Measurements from ENCODE around the gene CYP4A22. TPM values are rescaled to one million over a fixed set of nuclear protein-coding genes. Genes with fewer than 3 reads are reported as not detected.
"Not testable (repeated sequence)": the region's sequence is repeated elsewhere in the genome, so short reads cannot be mapped to it uniquely, and the experiment has no call there.

Gene CYP4A22
- polyA plus RNA-seq, 3 donors from 2014 or later: not detected

DNA sequence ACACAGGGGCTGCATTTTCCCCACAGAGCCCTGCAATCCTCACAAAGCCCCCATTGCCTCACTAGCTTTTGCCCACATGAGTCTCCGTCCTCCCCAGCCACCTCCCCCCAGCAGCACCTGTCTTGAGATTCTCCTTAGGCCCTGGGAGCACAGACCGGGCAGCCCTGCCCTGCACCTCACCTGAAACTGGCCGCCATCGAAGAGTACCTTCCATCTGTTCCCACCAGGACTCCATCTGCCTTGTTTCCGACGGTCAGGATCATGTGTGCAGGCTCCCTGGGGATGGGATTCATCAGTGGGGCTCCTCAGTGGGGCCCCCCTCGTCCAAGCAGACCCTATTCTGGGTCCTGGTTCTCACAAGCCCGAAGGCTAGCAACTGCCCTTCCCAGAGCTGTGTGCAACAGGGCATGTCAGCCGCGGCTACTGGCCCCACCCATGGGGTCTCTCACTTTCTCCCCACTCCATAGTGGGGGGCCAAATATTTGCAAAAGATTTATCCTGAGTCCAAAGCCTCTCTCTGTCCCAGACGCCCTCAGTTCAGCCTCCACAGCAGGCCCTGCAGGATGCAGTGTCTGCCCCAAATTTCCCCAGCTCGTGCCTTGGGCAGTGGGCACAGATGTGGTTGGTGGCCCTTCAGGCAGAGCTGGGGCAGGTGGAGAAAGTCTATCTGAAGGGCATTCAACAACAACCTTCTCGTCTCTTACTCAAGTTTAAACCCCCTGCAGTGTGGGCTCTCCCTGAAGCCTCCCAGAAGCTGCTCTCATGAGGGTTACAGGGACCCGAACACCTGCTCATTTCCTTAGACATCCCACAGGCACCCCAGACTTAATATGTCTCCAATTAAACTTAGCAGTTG is 47.8 kb downstream of the CYP4A22 start:
- no peak overlapping the region for H3K27ac Mint-ChIP-seq
- H3K4me3 Mint-ChIP-seq: no peak overlapping the region
- DNase-seq: no peak

DNA sequence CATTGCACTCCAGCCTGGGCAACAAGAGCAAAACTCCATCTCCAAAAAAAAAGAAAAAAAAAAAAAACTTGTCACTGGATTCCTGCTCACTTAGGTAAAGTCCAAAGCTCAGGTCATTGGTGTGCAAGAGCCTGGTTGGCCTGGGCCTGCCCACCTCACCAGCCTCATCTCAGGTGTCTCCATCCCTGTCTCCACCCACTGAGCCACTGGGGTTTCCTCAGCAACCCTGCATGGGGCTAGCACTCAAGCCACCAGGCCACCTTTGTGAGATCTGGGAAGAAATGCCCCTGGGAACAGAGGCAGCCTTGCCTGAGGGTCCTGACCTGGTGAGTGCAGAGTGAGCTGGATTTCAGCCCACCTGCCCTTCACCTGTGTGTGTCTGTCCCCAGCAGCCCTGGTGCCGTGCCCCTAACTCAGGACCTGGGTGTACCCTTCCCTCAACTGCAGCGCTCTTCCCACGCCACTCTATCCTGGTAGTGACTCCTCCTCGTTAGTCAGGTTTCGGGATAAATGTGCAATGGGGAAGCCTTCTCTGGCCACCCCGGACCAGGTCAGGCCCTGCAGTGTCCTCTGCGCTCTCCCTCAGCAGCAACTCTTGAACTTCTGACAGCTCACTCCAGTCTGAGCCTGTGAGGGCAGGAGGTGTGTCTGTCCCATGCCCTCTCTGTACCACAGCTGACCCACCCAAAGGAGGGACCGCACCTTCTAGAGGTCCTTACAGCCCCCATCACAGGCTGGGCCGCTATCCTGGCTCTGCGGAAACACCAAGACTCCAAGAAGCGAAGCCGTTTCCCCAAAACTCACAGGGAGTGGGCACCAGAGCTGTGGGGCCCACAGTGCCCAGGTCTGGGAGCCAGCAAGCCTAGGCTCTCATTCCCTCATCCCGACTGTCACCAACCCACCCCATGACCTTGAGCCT is 49.3 kb downstream of the CYP4A22 start:
- Mint-ChIP-seq H3K4me1 (no peaks in the 10 kb centered on the region), H3K27me3 (ENCODE audit: low read depth in 3 of 3) (peaks cover 0 to 6% (median 3%) of the 10 kb centered on the region in 3 donors), H3K9me3 (no peaks in the 10 kb centered on the region), H3K4me3 (no peak overlapping the region), H3K36me3 (no peaks in the 10 kb centered on the region), H3K27ac (no peak overlapping the region)
- DNase-seq: no peak

More for the DNA sequence above, 47.8 kb downstream of the CYP4A22 start:
- no peaks in the 10 kb centered on the region for H3K36me3 Mint-ChIP-seq
- peaks cover 0 to 8% (median 7%) of the 10 kb centered on the region in 3 donors for H3K27me3 Mint-ChIP-seq (ENCODE audit: low read depth in 3 of 3)
- H3K4me1 Mint-ChIP-seq: no peaks in the 10 kb centered on the region
- H3K9me3 Mint-ChIP-seq: no peaks in the 10 kb centered on the region

DNA sequence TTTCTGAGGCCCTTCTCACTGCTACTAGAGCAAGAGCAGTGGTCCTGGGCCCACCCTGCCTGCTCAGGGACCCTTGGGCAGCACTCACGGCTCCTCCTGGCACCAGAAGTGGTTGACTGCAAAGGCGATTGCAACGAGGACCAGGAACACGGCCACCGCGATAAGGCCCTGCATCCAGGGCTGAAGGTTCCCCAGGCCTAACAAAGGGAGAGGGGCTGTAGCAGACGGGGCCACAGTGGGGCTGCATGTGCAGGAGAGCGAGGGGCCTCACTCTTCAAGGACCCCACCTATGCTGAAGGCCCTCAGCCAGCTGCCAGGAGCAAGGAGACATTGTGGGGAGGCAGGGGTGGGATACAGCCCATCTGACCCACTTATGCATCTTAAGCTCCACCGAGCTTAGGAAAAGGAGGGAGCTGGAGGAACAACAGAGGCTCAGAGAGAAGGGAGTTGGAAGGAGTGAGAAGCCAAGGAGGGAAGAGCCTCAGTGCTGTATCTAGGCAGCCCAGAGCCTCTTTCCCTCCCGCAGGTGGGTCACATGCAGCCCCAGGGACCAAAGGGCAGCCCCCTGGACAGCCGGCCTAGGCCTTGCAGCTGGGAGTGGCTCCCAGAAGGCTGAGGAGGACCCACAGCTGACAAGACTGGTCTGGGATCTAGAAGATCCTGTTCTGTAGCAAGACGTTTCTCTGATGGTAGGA is 50.1 kb downstream of the CYP4A22 start:
- no peak for DNase-seq
- H3K4me3 Mint-ChIP-seq: no peak overlapping the region
- no peaks in the 10 kb centered on the region for H3K36me3 Mint-ChIP-seq
- H3K4me1 Mint-ChIP-seq: no peaks in the 10 kb centered on the region
- H3K27ac Mint-ChIP-seq: no peak overlapping the region
- no peaks in the 10 kb centered on the region for H3K9me3 Mint-ChIP-seq
- peaks cover 2 to 5% (median 3%) of the 10 kb centered on the region in 3 donors for H3K27me3 Mint-ChIP-seq (ENCODE audit: low read depth in 3 of 3)

DNA sequence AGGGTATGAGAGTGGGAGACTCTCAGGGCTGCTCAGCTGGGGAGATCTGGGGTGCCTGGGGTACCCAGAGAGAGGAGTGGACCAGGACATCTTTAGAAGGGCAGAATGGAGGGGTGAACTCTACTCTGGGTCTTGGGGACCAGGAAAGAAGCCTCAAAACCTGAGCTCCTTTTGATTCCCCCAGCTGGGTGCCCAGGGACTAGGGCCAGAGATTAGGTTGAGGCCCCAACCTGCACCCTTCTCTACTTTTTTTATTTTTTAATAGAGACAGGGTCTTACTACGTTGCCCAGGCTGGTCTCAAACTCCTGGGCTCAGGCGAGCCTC is 50.6 kb downstream of the CYP4A22 start:
- no peaks in the 10 kb centered on the region for H3K36me3 Mint-ChIP-seq
- H3K9me3 Mint-ChIP-seq: peaks cover 0 to 1% (median 0%) of the 10 kb centered on the region in 6 donors
- H3K27me3 Mint-ChIP-seq (ENCODE audit: low read depth in 3 of 3): peaks cover 2 to 7% (median 3%) of the 10 kb centered on the region in 3 donors
- no peak overlapping the region for H3K27ac Mint-ChIP-seq
- no peak overlapping the region for H3K4me3 Mint-ChIP-seq
- DNase-seq: no peak
- peaks cover 0 to 2% of the 10 kb centered on the region in 2 donors for H3K4me1 Mint-ChIP-seq

DNA sequence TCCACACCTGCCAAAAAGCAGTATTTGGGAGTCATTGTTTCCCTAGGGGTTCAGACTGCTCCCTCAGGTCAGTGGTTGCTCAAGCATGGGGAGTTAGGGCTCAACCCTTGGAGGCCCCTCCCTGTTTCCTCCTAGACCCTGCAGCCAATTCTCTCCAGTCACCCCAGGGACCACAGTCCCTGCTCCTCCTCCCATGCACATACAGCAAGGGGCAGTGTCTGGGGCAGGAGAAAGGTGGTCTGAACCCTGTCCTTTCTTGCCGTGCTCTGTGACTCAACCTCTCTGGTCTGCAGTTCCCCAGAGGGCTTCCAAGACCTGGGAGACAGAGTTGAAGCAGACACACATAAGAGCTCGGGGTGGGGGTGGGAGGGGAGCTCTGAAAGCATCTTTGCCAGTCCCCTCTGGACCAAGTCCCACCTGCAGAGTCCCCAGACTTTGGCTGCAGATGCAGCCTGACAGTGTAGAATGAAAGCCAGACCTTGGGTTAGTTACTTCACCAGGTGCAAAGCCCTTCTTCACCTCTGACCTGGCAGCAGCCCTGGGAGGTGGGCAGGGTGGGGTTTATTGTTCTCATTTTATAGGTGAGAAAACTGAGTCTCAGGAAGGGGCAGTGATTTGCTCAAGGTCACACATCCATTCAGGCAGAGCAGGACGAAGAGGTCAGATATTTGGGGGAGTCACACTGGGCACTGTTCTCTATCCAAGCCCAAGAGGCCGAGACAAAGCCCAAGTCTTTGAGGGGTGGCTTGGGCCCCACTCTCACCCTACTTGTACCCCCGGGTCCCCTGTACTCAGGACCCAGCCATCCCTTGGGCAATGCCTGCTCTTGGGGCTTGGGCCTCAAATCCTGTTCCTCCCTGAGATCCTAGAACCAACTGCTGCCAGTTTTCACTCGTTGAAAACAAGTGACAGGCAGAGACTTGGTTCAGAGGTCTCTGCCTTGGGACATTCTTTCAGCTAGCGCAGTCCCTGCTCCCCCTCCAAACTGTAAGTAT is 51.8 kb downstream of the CYP4A22 start:
- DNase-seq: no peak
- Mint-ChIP-seq H3K36me3 (no peaks in the 10 kb centered on the region), H3K27ac (no peak overlapping the region), H3K4me3 (no peak overlapping the region), H3K4me1 (peaks cover 0 to 2% of the 10 kb centered on the region in 2 donors), H3K9me3 (peaks cover 0 to 1% (median 0%) of the 10 kb centered on the region in 6 donors), H3K27me3 (ENCODE audit: low read depth in 3 of 3) (peaks cover 0 to 10% (median 2%) of the 10 kb centered on the region in 3 donors)

DNA sequence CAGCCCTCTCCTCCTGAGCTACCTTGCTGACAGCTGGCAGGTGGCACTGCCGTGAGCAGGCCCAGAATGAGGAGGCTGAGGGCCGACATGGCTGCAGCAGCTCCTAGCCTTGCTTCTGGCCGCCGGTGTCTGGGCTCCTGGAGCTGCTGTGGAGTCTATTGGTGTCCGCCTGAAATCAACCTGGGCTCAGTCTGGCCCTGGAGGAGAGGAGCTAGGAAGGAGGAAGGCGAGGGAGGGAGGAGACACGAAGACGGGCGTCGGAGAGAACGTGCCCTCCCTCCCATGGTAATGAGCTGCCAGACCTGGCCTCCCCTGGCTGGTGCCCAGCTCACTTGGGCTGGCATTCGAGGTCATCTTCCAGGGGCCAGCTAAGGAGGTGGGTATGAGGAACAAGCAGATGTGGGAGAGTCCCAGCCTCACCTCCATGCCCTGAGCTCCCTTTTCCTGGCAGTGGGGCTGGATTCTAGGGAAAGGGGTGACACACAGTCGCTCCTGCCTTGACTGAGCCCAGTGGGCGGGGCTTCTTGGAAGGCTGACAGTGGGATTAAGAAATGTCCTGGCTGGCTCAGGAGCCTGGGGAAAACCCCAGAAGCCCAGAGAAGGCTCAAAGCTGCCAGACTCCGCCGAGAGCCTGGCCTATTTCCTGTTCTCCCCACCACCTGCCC is 52.7 kb downstream of the CYP4A22 start, which contains the start of gene PDZK1IP1:
PDZK1IP1 (minus strand) TSS at position 193 of the 665 bp plus-strand sequence; CDS start at position 89, 104 bp downstream.
- Mint-ChIP-seq H3K27ac (no peak within 1 kb of the TSS), H3K4me1 (peaks cover 0 to 2% of the 10 kb centered on the region in 2 donors), H3K27me3 (ENCODE audit: low read depth in 3 of 3) (peaks cover under 1 to 7% (median 2%) of the 10 kb centered on the region in 3 donors), H3K9me3 (peaks cover 0 to 1% (median 0%) of the 10 kb centered on the region in 6 donors), H3K4me3 (no peak within 1 kb of the TSS), H3K36me3 (no peaks in the 10 kb centered on the region)
- DNase-seq: no peak

DNA sequence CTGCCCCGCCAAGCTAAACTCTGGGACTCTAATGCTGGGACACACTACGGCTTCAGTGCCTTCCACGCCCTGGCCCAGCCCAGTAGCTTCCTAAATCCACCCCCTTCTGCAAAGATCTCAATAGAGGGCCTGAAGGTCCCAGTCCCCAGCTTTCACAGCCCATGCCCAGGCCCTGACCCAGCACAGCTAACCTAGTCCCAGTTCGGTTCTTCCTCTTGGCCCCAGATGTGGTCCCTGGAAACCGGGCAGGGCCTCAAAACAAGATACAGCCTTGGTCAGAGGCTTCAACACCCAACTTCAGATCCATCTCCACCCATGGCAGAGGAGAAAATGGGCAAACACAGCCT is 53.2 kb downstream of the CYP4A22 start:
- Mint-ChIP-seq H3K4me3 (no peak overlapping the region), H3K27ac (no peak overlapping the region), H3K9me3 (peaks cover 0 to 1% (median 0%) of the 10 kb centered on the region in 6 donors), H3K27me3 (ENCODE audit: low read depth in 3 of 3) (peaks cover 2 to 7% (median 2%) of the 10 kb centered on the region in 3 donors), H3K4me1 (peaks cover 0 to 2% of the 10 kb centered on the region in 2 donors), H3K36me3 (no peaks in the 10 kb centered on the region)
- DNase-seq: no peak

DNA sequence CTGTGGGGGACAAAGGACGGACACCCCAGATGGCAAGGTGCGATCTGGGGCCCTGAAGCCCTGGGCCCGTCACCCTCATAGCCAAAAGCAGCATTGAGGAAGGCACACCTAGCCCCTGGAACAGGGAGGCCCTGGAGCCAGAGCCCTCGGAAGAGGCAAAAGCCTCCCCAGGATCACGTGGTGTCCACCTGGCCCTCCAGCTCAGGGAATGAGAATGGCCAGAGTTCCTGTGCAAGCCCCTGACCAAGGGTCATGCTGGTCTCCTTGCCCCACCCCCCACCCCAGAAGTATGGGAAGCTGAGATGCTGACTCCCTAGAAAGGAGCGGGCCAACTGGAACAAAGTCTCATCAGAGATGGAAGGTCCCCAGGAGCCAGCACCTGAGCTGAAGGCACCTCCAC is 53.6 kb downstream of the CYP4A22 start:
- H3K4me3 Mint-ChIP-seq: no peak overlapping the region
- peaks cover 0 to 1% (median 0%) of the 10 kb centered on the region in 6 donors for H3K9me3 Mint-ChIP-seq
- no peaks in the 10 kb centered on the region for H3K36me3 Mint-ChIP-seq
- no peak overlapping the region for H3K27ac Mint-ChIP-seq
- DNase-seq: no peak
- peaks cover 0 to 2% of the 10 kb centered on the region in 2 donors for H3K4me1 Mint-ChIP-seq
- H3K27me3 Mint-ChIP-seq (ENCODE audit: low read depth in 3 of 3): peaks cover 2 to 7% (median 2%) of the 10 kb centered on the region in 3 donors

DNA sequence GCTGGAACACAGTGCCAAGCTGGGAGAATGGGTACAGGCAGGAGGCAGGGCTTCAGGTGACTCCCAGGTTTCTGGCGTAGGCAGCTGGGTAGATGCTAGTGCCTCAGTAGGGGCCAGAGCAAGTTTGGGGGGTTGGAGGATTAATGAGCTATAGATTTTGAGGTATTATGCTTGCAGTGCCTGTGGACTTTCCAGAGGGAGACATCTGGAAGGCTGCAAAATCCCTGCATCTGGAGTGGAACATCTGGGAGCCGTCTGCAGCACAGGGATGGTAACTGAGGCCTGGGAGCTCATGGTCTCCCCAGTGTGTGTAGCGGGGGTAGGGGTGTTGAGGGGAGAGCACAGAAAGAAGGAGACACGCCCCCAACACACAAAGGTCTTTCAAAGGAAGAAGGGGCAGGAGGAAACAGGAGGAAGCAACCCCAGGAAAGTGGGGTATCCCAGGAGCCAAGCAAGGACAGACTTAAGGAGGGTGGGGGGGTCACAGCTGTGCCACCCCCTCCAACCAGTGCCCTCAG is 54.8 kb downstream of the CYP4A22 start:
- H3K4me1 Mint-ChIP-seq: peaks cover 0 to 2% of the 10 kb centered on the region in 2 donors
- no peak overlapping the region for H3K4me3 Mint-ChIP-seq
- H3K9me3 Mint-ChIP-seq: peaks cover 0 to 1% (median 0%) of the 10 kb centered on the region in 6 donors
- peaks cover 2 to 7% (median 2%) of the 10 kb centered on the region in 3 donors for H3K27me3 Mint-ChIP-seq (ENCODE audit: low read depth in 3 of 3)
- H3K36me3 Mint-ChIP-seq: no peaks in the 10 kb centered on the region
- no peak overlapping the region for H3K27ac Mint-ChIP-seq
- DNase-seq: no peak

DNA sequence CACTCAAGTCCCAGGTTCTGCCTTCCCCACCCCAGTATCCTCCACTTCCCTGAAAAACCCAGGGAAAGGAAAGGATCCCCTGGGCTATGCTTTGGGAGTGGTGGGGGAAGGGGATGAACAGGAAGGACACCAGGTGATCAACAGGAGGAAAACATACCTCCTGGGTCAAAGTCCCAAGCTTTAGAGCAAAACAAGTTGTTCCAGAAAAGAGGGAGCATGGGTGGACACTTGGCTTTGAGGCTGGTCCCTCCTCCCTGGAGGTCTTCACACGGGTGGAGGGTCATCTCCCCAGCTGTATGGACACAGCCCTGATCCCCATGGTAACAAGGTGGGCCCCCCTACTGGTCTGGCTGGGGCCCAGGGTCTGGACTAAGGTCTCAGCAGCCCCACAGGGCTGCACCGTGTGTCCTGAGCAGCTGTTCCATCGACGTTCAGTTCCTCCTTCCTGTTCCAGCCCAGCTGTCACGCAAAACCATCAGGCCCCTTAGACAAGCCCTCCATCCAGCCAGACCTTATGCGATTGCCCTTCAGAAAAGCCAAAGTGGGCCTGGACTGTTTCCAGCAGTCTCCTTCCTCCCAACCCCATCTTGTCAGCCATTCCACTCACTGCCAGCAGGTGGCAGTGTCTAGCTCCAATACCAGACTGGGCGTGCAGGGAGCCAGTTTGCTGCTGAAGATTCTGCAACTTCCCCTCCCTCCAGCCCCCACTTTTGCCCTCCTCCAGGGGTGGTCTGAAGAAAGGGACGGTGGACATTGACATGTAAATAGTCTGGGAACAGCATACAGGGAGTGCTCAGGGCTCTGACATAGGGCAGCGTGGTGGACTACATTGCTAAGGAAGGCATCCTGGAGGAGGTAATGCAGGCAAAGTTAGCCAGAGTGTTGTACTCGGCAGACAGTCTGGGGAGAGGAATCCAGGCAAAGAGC is 55.5 kb downstream of the CYP4A22 start:
- no peaks in the 10 kb centered on the region for H3K36me3 Mint-ChIP-seq
- peaks cover 0 to 2% of the 10 kb centered on the region in 2 donors for H3K4me1 Mint-ChIP-seq
- peak; percentile 33 to 55 (median 50) for DNase-seq
- H3K4me3 Mint-ChIP-seq: peak overlapping the region in 1 of 5 donors; percentile 5
- peaks cover 0 to 1% (median 0%) of the 10 kb centered on the region in 6 donors for H3K9me3 Mint-ChIP-seq
- peak overlapping the region in 2 of 6 donors; percentile 28 to 75 for H3K27ac Mint-ChIP-seq
- peaks cover 2 to 7% (median 2%) of the 10 kb centered on the region in 3 donors for H3K27me3 Mint-ChIP-seq (ENCODE audit: low read depth in 3 of 3)

DNA sequence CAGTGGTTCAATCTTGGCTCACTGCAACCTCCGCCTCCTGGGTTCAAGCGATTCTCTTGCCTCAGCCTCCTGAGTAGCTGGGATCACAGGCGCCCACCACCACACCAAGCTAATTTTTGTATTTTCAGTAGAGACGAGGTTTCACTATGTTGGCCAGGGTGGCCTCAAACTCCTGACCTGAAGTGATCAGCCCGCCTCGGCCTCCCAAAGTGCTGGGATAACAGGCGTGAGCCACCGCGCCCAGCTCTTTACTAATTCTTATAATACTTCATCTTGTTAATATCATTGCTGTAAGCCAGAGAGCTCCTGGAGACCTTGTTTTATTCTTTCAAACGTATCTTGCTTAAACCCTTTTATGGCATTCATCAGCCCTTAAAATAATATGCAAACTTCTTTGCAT is 56.3 kb downstream of the CYP4A22 start:
- H3K27ac Mint-ChIP-seq; H3K4me3 Mint-ChIP-seq; H3K4me1 Mint-ChIP-seq; H3K9me3 Mint-ChIP-seq; H3K36me3 Mint-ChIP-seq; H3K27me3 Mint-ChIP-seq (ENCODE audit: low read depth in 3 of 3); DNase-seq: not testable (repeated sequence)
